ENCODE results near the gene SATL1.
"Not testable (repeated sequence)": the region's sequence is repeated elsewhere in the genome, so short reads cannot be mapped to it uniquely, and the experiment has no call there.

Gene SATL1

DNA sequence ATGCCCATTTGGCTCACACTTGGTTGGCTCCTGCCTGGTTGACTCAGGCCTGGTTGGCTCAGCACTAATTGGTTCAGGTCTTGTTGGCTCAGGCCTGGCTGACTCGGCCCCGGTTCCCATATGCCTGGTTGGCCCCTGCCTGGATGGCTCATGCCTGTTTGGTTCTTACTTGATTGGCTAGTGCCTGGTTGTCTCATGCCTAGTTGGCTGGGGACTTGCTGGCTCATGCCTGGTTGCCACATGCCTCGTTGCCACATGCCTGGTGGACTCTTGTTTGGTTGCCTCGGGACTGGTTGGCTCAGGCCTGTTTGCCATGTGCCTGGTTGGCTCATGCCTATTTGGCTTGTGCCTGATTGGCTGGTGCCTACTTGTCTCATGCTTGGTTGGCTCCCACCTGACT, 136.2 kb downstream of the SATL1 start:
- no peak for DNase-seq

DNA sequence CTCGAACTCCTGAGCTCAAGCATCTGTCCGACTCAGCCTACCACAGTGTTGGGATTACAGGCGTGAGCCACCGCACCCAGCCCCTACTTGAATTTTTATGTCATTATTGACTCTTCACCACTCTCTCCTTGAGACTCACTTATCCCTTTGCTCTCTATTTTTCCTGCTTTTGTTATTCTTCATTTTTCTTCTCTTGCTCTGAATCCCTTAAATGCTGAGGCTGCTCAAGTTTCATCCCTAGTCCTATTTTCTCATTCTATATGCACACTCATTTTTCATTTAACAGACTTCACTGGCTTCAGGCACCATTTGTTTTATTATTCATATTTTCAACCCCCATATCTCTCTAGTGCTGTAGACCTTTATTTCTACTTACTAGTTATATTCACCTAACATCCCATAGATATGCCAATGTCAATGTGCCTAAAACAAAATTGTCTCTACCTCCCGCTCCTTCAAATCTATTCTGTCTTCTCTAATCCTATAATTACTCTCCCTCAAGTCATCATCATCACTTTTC, 154.2 kb downstream of the SATL1 start:
- no peak for DNase-seq

DNA sequence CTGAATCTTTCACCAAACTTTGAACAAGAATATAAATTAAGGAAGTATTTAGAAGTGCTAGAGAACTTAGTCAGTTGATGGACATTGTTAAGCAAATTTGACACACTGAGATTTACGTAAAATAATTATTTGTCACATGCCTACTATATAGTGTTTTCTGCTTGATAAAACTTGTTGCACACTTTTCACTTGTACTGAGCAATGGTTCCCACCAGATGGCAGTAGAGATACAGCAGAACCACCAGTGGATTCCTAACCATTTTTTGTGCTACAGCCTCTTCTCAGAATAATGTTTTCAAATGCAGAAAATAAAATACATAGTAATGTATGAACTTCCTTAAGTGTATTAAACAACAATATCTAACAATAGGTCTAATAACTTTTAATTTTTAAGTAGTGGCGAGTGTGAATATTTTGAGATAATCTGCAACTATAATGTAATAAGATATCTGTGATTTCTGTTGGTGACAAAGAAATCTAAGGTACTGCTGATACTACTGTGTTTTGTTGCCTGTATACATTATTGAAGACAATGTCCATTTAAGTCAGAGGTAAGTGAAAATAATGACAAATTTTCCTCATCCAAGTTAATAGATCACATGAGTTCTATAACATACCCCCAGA, 158.7 kb downstream of the SATL1 start:
- DNase-seq, result no peak

DNA sequence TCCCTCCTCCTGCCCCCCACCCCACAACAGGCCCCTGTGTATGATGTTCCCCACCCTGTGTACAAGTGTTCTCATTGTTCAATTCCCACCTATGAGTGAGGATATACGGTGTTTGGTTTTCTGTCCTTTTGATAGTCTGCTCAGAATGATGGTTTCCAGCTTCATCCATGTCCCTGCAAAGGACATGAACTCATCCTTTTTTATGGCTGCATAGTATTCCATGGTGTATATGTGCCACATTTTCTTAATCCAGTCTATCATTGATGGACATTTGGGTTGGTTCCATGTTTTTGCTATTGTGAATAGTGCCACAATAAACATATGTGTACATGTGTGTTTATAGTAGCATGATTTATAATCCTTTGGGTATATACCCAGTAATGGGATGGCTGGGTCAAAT, 166.3 kb downstream of the SATL1 start:
- DNase-seq, result not testable (repeated sequence)

DNA sequence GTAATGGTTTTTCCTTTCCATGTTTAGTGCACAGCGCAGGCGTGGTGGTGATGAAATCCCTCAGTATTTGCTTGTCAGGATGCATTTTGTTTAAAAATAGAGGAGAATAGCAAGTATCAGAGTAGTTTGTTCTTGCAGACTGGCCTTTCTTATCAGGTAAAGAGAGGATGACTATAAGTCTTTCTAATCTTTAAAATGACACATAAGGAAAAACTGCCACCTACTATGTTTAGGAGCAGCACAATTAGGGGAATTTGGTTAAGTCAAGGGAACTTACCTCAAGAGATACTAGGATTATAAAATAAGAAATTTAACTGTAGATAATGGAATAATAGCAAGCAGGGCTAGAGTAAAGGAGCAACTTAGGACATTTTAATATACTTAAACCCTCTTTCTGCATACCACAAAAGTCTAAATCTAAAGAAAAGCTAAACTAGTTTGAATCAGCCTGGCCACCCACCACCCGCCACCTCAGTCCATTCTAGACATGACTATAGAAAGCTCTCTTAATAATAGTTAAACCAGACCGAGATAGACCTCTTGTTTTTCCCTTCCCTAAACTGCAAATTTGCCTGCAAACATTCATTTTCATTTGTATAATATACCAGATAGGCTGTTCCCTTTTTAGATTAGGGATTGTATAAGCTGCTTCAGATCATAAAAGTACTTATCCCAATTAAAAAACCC, 177.9 kb downstream of the SATL1 start:
- no peak for DNase-seq

DNA sequence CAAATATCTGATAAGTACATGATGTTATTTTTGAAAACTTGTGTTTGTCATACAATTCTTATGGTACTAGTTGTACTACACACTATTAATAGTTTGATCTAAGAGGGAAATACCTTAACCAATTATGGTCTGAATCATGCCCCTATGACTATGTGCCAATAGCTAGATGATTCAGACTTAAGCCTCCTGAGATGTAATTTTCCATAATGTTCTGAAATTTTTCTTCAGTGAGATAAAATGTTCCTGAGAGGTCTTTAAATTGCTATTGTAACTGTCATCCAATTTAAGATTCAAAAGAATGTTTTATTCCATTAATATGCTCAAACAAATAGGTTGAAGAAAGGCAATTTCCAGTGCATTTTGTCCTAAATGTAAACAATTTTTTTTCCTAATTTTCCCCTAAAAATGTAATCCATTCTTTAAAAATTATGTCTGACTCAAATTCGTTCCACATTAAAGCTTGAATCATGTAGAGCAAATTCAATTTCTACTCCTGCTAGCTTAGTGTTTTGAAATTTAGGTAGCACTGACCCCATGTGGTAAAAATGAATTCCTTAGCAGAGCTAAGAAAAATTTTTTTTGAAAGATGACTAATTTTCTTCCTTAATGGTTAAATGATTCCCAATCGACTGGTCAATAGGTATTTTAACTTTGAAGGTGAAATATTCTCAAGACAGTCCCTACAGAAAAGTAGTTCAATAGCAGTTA, 190.8 kb downstream of the SATL1 start:
- DNase-seq, result no peak

DNA sequence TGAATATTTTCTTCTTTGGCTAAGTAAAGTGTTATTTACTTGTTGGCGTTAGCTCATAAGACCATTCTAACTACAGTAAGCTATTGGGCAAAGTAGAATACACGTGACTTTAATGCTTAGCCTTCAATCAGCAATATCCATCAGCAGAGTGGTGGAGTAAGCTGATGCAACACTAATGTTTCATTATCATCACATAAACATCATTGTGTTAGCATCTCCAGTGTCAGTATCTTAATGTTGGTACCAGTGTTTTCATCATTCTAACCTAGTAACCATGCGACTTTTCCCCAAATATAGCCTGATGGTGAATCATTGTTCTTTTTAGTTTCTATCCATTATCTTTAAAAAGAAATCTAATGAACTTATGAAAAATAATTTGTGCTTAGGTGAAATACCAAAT, 191.4 kb downstream of the SATL1 start:
- DNase-seq, result no peak

DNA sequence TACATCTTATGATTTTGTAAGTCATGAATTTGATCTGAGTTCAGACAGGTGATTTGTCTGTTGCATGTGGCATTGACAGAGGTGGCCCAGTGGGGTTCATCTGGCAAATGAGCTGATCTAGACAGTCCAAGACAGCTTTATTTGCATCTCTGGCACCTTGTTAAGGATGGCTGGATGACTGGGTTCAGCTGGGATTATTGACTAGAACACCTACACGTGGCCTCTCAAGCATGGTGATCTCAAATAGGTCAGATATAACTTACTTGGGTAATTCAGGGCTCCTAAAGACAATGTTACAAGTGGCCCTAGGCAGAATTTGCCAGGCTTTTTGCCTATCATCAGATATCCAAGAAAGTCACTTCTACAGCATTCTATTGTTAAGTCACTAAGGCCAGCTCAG, 192.0 kb downstream of the SATL1 start:
- no peak for DNase-seq

All from activated T-cell treated with anti-CD3 and anti-CD28 coated beads for 4 hours (primary cell).